ENCODE results near the gene PHACTR3.

The PHACTR3 gene

GRCh38 chr20:59696476-59696875 is 92.1 kb downstream of the PHACTR3 start:
- DNase-seq (ENCODE audit: low read depth), result no peak

DNA sequence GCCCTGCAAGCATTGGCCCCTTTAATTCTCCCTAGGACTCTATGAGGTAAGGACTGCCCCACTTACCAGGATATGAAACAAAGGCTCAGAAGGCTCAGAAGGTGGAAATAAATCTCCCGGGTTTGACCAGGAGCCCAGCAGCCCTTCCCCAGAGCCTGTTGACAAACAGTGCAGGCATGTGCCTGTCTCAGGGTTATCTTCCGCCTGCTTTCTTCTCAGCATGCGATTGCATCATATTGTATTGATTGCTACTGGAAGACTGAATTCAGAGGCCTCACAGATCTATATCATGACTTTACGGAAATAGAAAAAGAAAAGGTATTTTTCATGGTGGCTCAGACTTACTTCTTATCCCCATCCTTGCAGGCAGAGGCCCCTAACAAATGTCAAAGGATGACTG is 92.7 kb downstream of the PHACTR3 start:
- DNase-seq (ENCODE audit: low read depth), result no peak

GRCh38 chr20:59698598-59698997 is 94.3 kb downstream of the PHACTR3 start:
- DNase-seq (ENCODE audit: low read depth), result no peak

GRCh38 chr20:59701236-59701635 is 96.9 kb downstream of the PHACTR3 start:
- no peak for DNase-seq (ENCODE audit: low read depth)

GRCh38 chr20:59703046-59703445 is 98.7 kb downstream of the PHACTR3 start:
- DNase-seq (ENCODE audit: low read depth), result no peak

DNA sequence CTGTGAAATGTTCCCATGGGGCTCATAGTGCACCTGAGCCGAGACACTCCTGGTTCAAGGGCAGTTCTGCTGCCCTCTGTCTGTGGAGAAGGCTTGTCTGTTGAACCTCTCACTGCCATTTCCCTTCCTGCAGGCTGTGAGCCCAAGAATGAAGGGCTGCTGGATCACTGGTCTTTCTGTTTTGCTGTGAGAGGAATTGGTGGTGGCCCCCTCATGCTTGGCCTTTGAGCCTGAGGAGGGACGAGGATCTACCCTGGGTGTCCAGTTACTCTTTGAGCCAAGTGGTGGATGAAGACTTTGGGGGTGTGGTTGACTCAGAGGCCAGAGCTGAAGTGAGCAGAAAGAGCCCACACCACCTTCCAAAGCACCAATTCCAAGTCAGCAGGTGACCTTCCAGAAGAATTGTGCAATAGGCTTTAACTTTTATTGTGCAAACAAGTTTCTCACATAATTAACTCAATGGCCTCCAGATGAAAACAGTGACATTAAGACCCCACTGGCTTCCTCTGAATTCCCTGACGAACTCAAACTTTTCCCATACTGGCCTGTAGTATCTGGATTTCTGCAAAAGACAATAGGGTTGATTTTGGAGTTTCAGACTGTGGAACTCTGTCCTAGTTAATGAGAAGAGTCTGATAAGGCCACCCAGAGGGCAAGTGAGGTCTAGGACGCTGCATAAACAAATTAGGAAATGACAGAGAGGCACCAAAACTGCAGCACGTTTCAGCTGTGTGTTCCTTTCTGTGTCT is 101.5 kb downstream of the PHACTR3 start:
- no peak for DNase-seq (ENCODE audit: low read depth)

GRCh38 chr20:59706400-59706693 is 102.0 kb downstream of the PHACTR3 start:
- no peak for DNase-seq (ENCODE audit: low read depth)

DNA sequence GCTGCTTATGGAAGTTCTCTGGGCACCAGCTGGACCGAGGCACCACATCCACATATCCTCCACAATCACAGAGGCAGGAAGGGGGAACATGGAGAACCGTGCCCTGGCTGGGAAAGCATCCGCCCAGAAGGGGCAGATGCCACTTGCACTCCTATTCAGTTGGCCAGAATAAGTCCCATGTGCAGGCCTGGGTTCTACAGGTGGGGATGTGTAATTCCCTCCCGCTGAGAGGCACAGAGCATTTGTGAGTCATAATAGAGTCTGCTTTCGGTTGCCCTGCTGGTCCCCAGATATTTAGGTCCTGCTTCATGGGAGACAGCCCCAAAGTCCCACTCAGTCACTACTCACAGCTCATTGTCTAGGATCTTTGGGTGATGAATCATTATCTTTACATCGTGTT is 104.0 kb downstream of the PHACTR3 start:
- no peak for DNase-seq (ENCODE audit: low read depth)

- no peak for DNase-seq (ENCODE audit: low read depth)
These were observed 105.3 kb downstream of the PHACTR3 start for GRCh38 chr20:59709636-59710035.

GRCh38 chr20:59718071-59718470 is 113.7 kb downstream of the PHACTR3 start:
- no peak for DNase-seq (ENCODE audit: low read depth)

DNA sequence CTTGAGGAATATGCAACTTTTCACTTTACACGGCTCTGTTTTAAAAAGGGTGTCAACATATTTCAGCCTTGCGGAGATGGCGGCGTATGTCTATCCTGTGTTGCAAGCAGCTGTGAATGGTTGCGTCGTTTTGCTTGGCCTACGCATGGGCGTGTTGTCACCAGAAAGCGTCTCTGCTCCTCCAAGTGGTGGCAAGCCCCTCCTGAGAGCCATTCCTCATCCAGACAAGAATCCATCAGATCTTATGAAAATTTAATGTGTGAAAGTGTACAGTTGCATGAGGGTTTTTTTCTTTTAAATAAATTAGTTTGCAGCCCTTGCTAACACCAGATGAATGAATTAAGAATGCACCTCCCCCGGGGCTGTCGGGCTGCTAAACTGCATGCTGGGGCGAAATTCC is 114.4 kb downstream of the PHACTR3 start:
- no peak for DNase-seq (ENCODE audit: low read depth)

DNA sequence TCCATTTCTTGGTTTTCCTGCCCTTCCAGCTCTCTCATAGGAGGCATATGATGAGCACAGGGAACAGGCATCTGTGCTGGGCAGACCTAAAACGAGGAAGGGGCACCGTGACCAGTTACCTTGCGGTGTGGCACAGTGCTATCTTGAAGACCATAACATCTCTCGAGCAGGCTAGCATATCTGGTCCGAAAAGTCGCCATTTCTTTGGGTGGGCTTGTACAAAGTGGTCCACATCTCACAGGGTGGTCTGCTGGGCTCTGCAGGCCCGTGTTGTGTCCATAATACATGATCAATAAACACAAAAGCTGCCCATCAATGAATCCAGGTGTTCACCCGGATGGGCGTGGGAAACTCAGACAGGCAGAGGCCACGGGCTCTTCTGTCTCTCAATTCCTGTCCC is 115.7 kb downstream of the PHACTR3 start:
- DNase-seq (ENCODE audit: low read depth), result no peak

DNA sequence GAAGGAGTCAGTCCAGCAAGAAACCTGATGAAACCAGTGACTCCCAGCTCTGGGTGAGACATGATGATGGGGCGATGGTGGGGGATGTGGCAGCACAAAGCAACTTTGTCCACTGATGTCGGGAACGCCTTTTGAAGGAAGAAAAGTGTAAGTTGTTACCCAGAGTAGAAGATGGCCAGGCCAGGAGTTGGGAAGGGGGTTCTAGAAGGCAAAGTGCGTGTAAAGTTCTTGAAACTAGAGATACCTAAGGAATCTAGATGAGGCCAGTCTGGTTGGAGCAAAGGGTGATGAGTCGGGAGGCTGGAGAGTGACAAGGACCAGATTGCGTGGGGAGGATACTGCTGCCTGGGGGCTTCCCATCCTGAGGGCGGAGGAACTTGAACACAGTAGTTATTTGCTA is 117.0 kb downstream of the PHACTR3 start:
- no peak for DNase-seq (ENCODE audit: low read depth)

- no peak for DNase-seq (ENCODE audit: low read depth)
These were observed 118.8 kb downstream of the PHACTR3 start for GRCh38 chr20:59723108-59723500.

GRCh38 chr20:59723607-59724456 is 119.5 kb downstream of the PHACTR3 start:
- DNase-seq (ENCODE audit: low read depth), result no peak

- DNase-seq (ENCODE audit: low read depth), result no peak
These were observed 120.4 kb downstream of the PHACTR3 start for GRCh38 chr20:59724457-59725366.

GRCh38 chr20:59725476-59726280 is 121.3 kb downstream of the PHACTR3 start:
- DNase-seq (ENCODE audit: low read depth), result no peak

DNA sequence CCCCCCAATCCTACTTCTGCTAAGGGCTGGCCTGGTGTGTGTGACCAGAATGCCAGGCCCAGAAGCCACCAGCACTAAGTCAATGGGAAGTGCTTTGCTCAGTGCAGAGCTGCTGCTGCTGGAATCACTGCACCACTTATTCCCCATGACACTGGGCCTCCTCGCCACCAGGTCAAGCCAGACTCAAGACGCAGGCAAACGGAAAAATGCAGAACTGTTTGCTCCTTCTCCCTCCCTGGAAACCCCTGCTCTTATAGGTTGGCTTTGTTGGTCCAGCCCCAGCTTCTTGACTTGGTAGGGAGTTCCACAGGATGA is 121.9 kb downstream of the PHACTR3 start:
- DNase-seq (ENCODE audit: low read depth), result no peak

GRCh38 chr20:59728722-59729430 is 124.5 kb downstream of the PHACTR3 start:
- no peak for DNase-seq (ENCODE audit: low read depth)

DNA sequence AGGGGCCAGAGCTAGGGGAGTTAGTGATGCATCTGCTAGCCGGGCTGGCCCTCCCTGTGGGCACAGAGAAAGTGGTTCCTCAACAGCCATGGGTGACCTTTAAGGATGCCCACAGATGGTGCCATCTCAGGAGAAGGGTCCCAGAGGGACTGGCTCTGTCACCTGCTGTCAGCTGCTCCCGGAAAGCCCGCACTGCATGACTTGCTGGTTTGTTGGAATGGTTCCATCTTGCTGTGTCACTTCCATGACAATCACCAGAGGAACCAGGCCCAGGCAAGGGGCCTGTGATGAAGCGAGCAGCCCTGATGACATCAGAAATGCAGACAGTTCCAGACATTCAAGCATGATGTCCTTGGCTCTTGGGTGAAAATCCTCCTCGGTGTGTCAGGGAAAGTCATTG is 125.2 kb downstream of the PHACTR3 start:
- no peak for DNase-seq (ENCODE audit: low read depth)

DNA sequence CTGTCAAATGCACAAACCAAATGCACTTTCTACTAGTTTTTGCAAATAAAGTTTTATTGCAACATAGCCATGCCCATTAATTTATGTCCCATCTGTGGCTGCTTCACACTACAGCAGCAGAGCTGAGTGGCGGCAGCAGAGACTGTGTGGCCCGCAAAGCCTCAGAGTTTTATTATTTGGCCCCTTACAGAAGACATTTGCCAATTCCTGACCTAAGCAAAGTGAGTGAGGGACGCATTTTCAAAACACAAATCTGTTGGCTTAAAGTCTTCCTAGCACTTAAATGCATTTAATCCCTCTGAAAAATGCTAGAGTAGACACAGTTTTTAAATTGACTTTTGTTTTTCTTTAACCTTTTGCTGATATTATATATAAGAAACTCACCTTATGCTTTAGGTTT is 126.4 kb downstream of the PHACTR3 start:
- no peak for DNase-seq (ENCODE audit: low read depth)

Measured in stimulated activated CD4-positive, alpha-beta T cell treated with anti-CD3 and anti-CD28 coated beads, Interleukin-2, amount 100 ng/mL, for 4 hours (primary cell).